K562 (cell line): ENCODE measurements around the gene CDK14. TPM values are rescaled to one million over a fixed set of nuclear protein-coding genes. Genes with fewer than 3 reads are reported as not detected.

ENCODE experiments used
- ATAC-seq: fragments of 200-7000 bp; cut with Tn5 transposase; 3 replicates; pipeline ENCODE4 v1.9.1; 2020; ENCODE audit warnings: moderate library complexity
- BruUV-seq: library from RNA; stranded (reverse); fragments of 400-500 nt; replicated peaks from 2 replicates; lab custom pipeline; 2021; lab: Mats Ljungman, UMichigan
- CTCF ChIA-PET: fragments of 300-600 bp; formaldehyde crosslinking; extraction: SDS; loops from one replicate; lab custom pipeline; 2021; ENCODE audit warnings: low intra/inter-chr PET ratio; lab: Yijun Ruan, JAX
- POLR2A ChIA-PET: fragments of 300-600, 350-650 bp; sonication (Branson Sonifier 250); formaldehyde crosslinking; extraction: SDS; loops from one replicate; lab custom pipeline; 2021; ENCODE audit warnings: antibody characterized with exemption, inconsistent platforms; lab: Yijun Ruan, JAX
- DNase-seq, 4 experiments: peaks; one replicate each; pipeline versions ENCODE4 v3.0.0 to v3.0.0-alpha.2; 2011 to 2018; ENCODE audit warnings: low spot score in 3 of 4, mixed read lengths in 3 of 4; ENCODE audit errors: extremely low read depth in 1 of 4
- FAIRE-seq: peaks from 2 replicates; lab custom pipeline; 2011; peaks lifted over from hg19 to GRCh38; lab: Jason Lieb, UNC
- H2AFZ ChIP-seq: 2 replicates; pipeline ENCODE4 v1.6.0; 2011; ENCODE audit warnings: low read depth, low read length, control low read depth, inconsistent platforms
- H3K27ac ChIP-seq: fragments of 200-600 bp; 3 replicates; pipeline ENCODE4 v1.8.0; 2011; ENCODE audit warnings: low read depth, mild to moderate bottlenecking, control low read depth, inconsistent platforms, low read length, moderate library complexity, mixed read lengths; ENCODE audit errors: extremely low read depth
- H3K27me3 ChIP-seq, 2 experiments: fragments of 300-600 bp in 1 of 2; 2 replicates in 1 of 2; 3 replicates in 1 of 2; pipeline versions ENCODE4 v1.6.0 to v1.8.0; 2011; ENCODE audit warnings: inconsistent platforms in 2 of 2, low read length in 2 of 2, mild to moderate bottlenecking in 1 of 2, mixed read lengths in 1 of 2, moderate library complexity in 1 of 2; ENCODE audit not compliant: control insufficient read depth in 2 of 2, insufficient read depth in 2 of 2
- H3K36me3 ChIP-seq: fragments of 300-600 bp; 3 replicates; pipeline ENCODE4 v1.8.0; 2011; ENCODE audit warnings: mild to moderate bottlenecking, low read length, inconsistent platforms; ENCODE audit not compliant: control insufficient read depth, insufficient read depth
- H3K4me1 ChIP-seq, 2 experiments: fragments of 200-600 bp in 1 of 2; replicated peaks in 1 of 2; 2 replicates in 1 of 2; 3 replicates in 1 of 2; pipeline versions ENCODE4 v1.5.1 to v1.8.0; 2011; ENCODE audit warnings: inconsistent platforms in 2 of 2, low read length in 2 of 2, mild to moderate bottlenecking in 1 of 2, mixed read lengths in 1 of 2, moderate library complexity in 1 of 2; ENCODE audit not compliant: control insufficient read depth in 2 of 2, insufficient read depth in 2 of 2
- H3K4me2 ChIP-seq: 2 replicates; pipeline ENCODE4 v1.6.1; 2011; ENCODE audit warnings: low read length, control low read depth, inconsistent platforms, mixed read lengths; ENCODE audit not compliant: insufficient read depth
- H3K4me3 ChIP-seq: fragments of 200-600 bp; sonication (generic), shearing (Covaris generic); 2 replicates; pipeline ENCODE4 v1.5.1; 2016; ENCODE audit warnings: control low read depth, inconsistent platforms
- H3K79me2 ChIP-seq: fragments of 200-600 bp; 3 replicates; pipeline ENCODE4 v1.8.0; 2011; ENCODE audit warnings: low read length, inconsistent platforms; ENCODE audit not compliant: control insufficient read depth, insufficient read depth
- H3K9ac ChIP-seq, 2 experiments: 2 replicates each; pipeline versions ENCODE4 v1.6.0 to v1.6.1; 2011; ENCODE audit warnings: low read depth in 2 of 2, low read length in 2 of 2, control low read depth in 1 of 2, inconsistent platforms in 1 of 2, mild to moderate bottlenecking in 1 of 2, mixed read lengths in 1 of 2; ENCODE audit not compliant: insufficient read depth in 1 of 2
- H3K9me1 ChIP-seq: one replicate; pipeline ENCODE4 v1.6.0; 2011; ENCODE audit warnings: inconsistent platforms, mild to moderate bottlenecking, low read length, moderate library complexity; ENCODE audit not compliant: control insufficient read depth, insufficient read depth
- H3K9me3 ChIP-seq: replicated peaks from 2 replicates; pipeline ENCODE4 v1.5.1; 2011; ENCODE audit warnings: low read depth, low read length, inconsistent platforms; ENCODE audit not compliant: control insufficient read depth, insufficient read depth
- H4K20me1 ChIP-seq: replicated peaks from 2 replicates; pipeline ENCODE4 v1.6.1; 2011; ENCODE audit warnings: low read length, inconsistent platforms, mixed read lengths; ENCODE audit not compliant: control insufficient read depth, insufficient read depth
- BDP1 ChIP-seq: IDR thresholded peaks from 3 replicates; pipeline ENCODE4 v1.6.1; 2011; ENCODE audit not compliant: insufficient read length, insufficient read depth
- CBX1 ChIP-seq: sonication (generic); IDR thresholded peaks from 2 replicates; pipeline ENCODE4 v1.6.1; 2016; ENCODE audit warnings: antibody characterized with exemption, low read depth, mild to moderate bottlenecking
- GATAD2B ChIP-seq: fragments of 450-650 bp; IDR thresholded peaks from 2 replicates; pipeline ENCODE4 v1.6.1; 2017; ENCODE audit warnings: mild to moderate bottlenecking, borderline replicate concordance
- HLTF ChIP-seq: fragments of 450-650 bp; IDR thresholded peaks from 2 replicates; pipeline ENCODE4 v1.6.1; 2016
- HNRNPH1 ChIP-seq: fragments of 200-400 bp; formaldehyde crosslinking; optimal IDR thresholded peaks from 2 replicates; pipeline ENCODE3; 2017; ENCODE audit warnings: low read depth, mild to moderate bottlenecking, low read length, moderate library complexity
- IRF9 ChIP-seq: fragments of 450-650 bp; IDR thresholded peaks from 2 replicates; pipeline ENCODE4 v1.6.1; 2016; ENCODE audit warnings: missing biosample characterization, missing genetic modification characterization
- JUNB ChIP-seq: fragments of 450-650 bp; formaldehyde crosslinking; conservative IDR thresholded peaks from 2 replicates; pipeline ENCODE4 v1.4.0; 2020; ENCODE audit warnings: mild to moderate bottlenecking
- MCM7 ChIP-seq, 2 experiments: fragments of 450-650 bp; IDR thresholded peaks; 2 replicates each; pipeline ENCODE4 v1.6.1; 2016 to 2018
- POLR2G ChIP-seq: fragments of 200-400 bp; formaldehyde crosslinking; IDR thresholded peaks from 2 replicates; pipeline ENCODE4 v1.6.1; 2017; ENCODE audit warnings: low read depth, mild to moderate bottlenecking, antibody characterized with exemption, low read length, moderate library complexity
- SMAD2 ChIP-seq: fragments of 150-350 bp; IDR thresholded peaks from 2 replicates; pipeline ENCODE4 v1.6.1; 2014; ENCODE audit warnings: low read depth, mild to moderate bottlenecking, low read length
- TEAD1 ChIP-seq, 2 experiments: fragments of 450-650 bp in 1 of 2; sonication (generic) in 1 of 2; formaldehyde crosslinking; IDR thresholded peaks; 2 replicates each; pipeline versions ENCODE4 v1.4.0 to v1.8.0; 2020 to 2022; ENCODE audit warnings: mild to moderate bottlenecking in 2 of 2, missing genetic modification reagents in 1 of 2
- ZHX1 ChIP-seq: fragments of 150-350 bp; conservative IDR thresholded peaks from 2 replicates; pipeline ENCODE4 v1.6.1; 2014; ENCODE audit warnings: low read length
- ZNF444 ChIP-seq: fragments of 250-450 bp; sonication (Bioruptor Pico); IDR thresholded peaks from 2 replicates; pipeline ENCODE4 v1.4.0; 2020; ENCODE audit warnings: mild to moderate bottlenecking, moderate library complexity
- ZNF589 ChIP-seq: fragments of 200-800 bp; sonication (Bioruptor generic); IDR thresholded peaks from 2 replicates; pipeline ENCODE4 v1.6.1; 2016; ENCODE audit warnings: low read depth, missing genetic modification characterization, missing compliant biosample characterization
- ZNF766 ChIP-seq: fragments of 200-800 bp; sonication (Bioruptor generic); conservative IDR thresholded peaks from 2 replicates; pipeline ENCODE4 v1.6.1; 2016; ENCODE audit warnings: missing genetic modification characterization, missing compliant biosample characterization
- WGBS: fragments of 100-300 bp; shearing (Covaris generic); methylation state at CpG from one replicate; pipeline ENCODE4 v1.1.6; 2016; ENCODE audit warnings: low coverage, mixed read lengths; ENCODE audit not compliant: insufficient coverage; ENCODE audit errors: missing lambda C conversion rate; 5-methylcytosine and 5-hydroxymethylcytosine counted together
- in situ Hi-C: fragments of 300-500 bp; cut with MboI; formaldehyde crosslinking; loops from 4 replicates; pipeline ENCODE4 v1.15.0; 2018; ENCODE audit warnings: inconsistent platforms, mixed read lengths
- intact Hi-C: fragments of 100-400 bp; cut with micrococcal nuclease; formaldehyde crosslinking; loops from 2 replicates; pipeline ENCODE4 v1.14.2; 2022
- polyA plus RNA-seq, 8 experiments: library from polyadenylated mRNA; depleted of rRNA in 4 of 8; stranded (reverse) in 5 of 8; unstranded in 3 of 8; fragments of >200 nt; fragmentation: Nextera tagmentation in 2 of 8; fragmentation: Illumina TruSeq in 1 of 8; extraction: Ambion mirVana in 2 of 8; extraction: Trizol in 1 of 8; gene quantifications; 2 replicates each; pipeline versions ENCODE4 v1.2.1 to v1.2.3, GENCODE V29; 2011 to 2014; ENCODE audit warnings: inconsistent platforms in 1 of 8, missing spikeins in 1 of 8
- total RNA-seq, 7 experiments: library from RNA; depleted of rRNA in 6 of 7; stranded (reverse); fragments of >200 nt in 6 of 7; fragmentation: Illumina TruSeq in 2 of 7; extraction: Trizol in 2 of 7; gene quantifications; 2 replicates each; pipeline versions ENCODE4 v1.2.1 to v1.2.3, GENCODE V29; 2011 to 2021; ENCODE audit warnings: low replicate concordance in 1 of 7

Gene CDK14
- total and polyA plus RNA-seq, 9 of the 15 experiments (the other 6 are each of a cell fraction or from before 2014, with no cell fraction given): 0.03 to 0.91 (median 0.16) TPM

- Histone ChIP-seq H2AFZ (no peak overlapping the region), H3K4me1 (no peaks in the 10 kb centered on the region), H3K9ac (no peak overlapping the region), H3K4me2 (no peak overlapping the region), H3K79me2 (no peaks in the 10 kb centered on the region), H3K27me3 (no peaks in the 10 kb centered on the region), H3K9me1 (no peaks in the 10 kb centered on the region), H3K9me3 (peaks cover 5% of the 10 kb centered on the region; the same call in 1 of the 2 replicates), H4K20me1 (no peaks in the 10 kb centered on the region), H3K36me3 (no peaks in the 10 kb centered on the region), H3K4me3 (no peak overlapping the region), H3K27ac (no peak overlapping the region)
- TF ChIP-seq JUNB (CRISPR knock-in tag) (no peak), SMAD2 (no peak), CBX1 (no peak)
- ATAC-seq (no peak), DNase-seq (no peak), FAIRE-seq (no peak)
- in situ Hi-C loops: no loop called here
- CTCF ChIA-PET: no interaction called here
- POLR2A ChIA-PET: no interaction called here
- no TSS peak for BruUV-seq
- intact Hi-C loops: no loop called here
These were observed 153.1 kb downstream of the CDK14 start for GRCh38 chr7:90749262-90749661.

GRCh38 chr7:90749774-90750173 is 153.7 kb downstream of the CDK14 start:
- H3K4me1 ChIP-seq: no peaks in the 10 kb centered on the region
- no peak overlapping the region for H3K4me3 ChIP-seq
- no peak for TF ChIP-seq IRF9 (tag)
- TF ChIP-seq BDP1: no peak
- no peak for TF ChIP-seq ZHX1
- TF ChIP-seq POLR2G: no peak
- TF ChIP-seq ZNF766: no peak
- no peak for TF ChIP-seq ZNF444 (CRISPR knock-in tag)
- TF ChIP-seq MCM7 (IDR thresholded peaks at IDR 0.05): no peak
- no peak for TF ChIP-seq TEAD1 (CRISPR knock-in tag; IDR thresholded peaks at IDR 0.05)
- TF ChIP-seq GATAD2B: no peak
- no peak for TF ChIP-seq CBX1
- no peak for TF ChIP-seq HNRNPH1
- no peak for TF ChIP-seq ZNF589 (CRISPR knock-in tag)
- TF ChIP-seq HLTF: no peak
- H3K79me2 ChIP-seq: no peaks in the 10 kb centered on the region
- intact Hi-C loops (no loop called here), in situ Hi-C loops (no loop called here)
- H3K27me3 ChIP-seq: no peaks in the 10 kb centered on the region
- BruUV-seq: no TSS peak
- POLR2A ChIA-PET: no interaction called here
- H2AFZ ChIP-seq: no peak overlapping the region
- H3K9ac ChIP-seq: no peak overlapping the region
- CTCF ChIA-PET: no interaction called here
- FAIRE-seq (no peak), DNase-seq (no peak), ATAC-seq (no peak)
- no peaks in the 10 kb centered on the region for H3K36me3 ChIP-seq
- WGBS: 6% methylated on average over 1 of the region's 1 CpG
- peaks cover 5% of the 10 kb centered on the region; the same call in 1 of the 2 replicates for H3K9me3 ChIP-seq
- H3K9me1 ChIP-seq: no peaks in the 10 kb centered on the region
- no peak overlapping the region for H3K4me2 ChIP-seq
- H4K20me1 ChIP-seq: no peaks in the 10 kb centered on the region
- no peak overlapping the region for H3K27ac ChIP-seq
